GM19463 (cell line): ENCODE data around the gene PIP5K1C.
"Not testable (repeated sequence)": the region's sequence is repeated elsewhere in the genome, so short reads cannot be mapped to it uniquely, and the experiment has no call there.

ENCODE experiments used
- ATAC-seq: cut with Tn5 transposase; IDR thresholded peaks from one replicate; pipeline ENCODE4 v1.9.1; 2021; ENCODE audit warnings: mild to moderate bottlenecking, moderate library complexity; ENCODE audit not compliant: unreplicated experiment

The PIP5K1C gene

DNA sequence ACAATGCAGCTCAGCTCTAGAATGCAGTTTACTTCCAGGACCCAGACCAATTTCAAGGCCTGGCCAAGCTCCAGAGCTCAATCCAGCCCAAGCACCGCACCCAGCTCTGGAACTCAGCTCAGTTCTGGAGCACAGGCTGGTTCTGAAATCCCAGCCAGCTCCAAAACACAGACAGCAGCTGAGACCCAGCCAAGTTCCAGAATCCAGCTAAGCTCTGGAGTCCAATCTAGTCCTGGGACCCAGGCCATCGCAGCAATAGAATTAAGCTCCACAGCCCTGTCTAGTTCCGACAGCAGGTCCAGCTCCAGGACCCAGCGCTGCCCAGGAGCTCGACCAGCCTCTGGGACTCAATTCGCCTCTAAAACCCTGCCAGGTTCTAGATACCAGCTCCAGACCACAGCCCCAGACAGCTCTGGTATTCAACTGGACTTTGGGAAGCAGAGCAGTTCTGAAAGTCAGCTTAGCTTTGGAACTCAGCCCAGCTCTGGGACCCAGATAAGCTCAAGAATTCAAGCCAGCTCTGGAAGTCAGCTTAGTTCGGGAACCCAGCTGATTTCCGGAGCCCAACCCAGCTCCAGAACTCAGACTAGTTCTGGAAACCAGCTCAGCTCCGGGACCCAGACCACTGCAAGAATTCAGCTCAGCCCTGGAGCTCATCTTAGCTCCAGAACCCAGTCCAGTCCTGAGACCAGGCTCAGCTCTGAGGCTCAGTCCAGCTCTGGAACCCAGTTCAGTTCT lies 108.2 kb downstream of the PIP5K1C start:
- ATAC-seq = no peak

DNA sequence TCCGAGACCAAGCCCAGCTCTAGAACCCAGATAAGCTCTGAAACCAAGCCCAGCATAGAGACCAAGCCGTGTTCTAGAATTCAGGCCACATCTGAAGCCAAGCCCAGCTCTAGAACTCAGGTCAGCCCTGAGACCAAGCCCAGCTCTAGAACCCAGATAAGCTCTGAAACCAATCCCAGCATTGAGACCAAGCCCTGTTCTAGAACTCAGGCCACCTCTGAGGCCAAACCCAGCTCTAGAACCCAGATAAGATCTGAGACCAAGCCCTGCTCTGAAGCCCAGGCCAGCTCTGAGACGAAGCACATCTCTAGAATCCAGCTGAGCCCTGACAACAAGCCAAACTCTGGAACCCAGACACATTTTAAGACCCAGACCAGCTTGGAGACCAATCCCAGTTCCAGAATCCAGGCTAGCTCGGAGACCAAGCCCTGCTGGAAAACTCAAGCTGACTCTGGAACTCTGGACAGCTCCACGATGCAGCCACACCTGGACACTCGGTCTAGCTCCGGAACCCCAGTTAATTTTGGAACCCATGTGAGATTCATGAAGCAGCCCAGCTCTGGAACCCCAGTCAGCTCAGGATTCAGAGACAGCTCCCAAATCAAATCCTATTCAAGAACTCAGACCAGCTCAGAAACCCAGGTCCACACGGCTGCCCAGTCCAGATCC lies 109.1 kb downstream of the PIP5K1C start:
- ATAC-seq = no peak

DNA sequence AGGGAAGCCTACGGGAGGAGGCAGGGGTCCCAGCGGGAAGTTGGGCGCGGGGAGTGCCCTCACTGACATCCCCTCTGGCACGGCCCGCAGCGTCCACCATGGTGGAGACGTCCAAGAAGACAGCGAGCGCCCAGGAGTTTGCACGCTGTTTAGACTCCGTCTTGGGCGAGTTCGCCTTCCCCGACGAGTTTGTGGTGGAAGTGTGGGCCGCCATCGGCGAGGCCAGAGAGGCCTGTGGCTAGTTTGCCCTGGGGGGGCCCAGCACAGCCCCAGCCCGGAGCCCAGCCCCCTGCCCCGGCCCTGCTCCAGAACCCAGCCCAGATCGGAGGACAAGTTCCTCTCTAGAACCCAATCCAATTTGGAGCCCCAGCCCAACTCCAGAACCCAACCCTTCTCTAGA lies 110.3 kb downstream of the PIP5K1C start:
- no peak for ATAC-seq

DNA sequence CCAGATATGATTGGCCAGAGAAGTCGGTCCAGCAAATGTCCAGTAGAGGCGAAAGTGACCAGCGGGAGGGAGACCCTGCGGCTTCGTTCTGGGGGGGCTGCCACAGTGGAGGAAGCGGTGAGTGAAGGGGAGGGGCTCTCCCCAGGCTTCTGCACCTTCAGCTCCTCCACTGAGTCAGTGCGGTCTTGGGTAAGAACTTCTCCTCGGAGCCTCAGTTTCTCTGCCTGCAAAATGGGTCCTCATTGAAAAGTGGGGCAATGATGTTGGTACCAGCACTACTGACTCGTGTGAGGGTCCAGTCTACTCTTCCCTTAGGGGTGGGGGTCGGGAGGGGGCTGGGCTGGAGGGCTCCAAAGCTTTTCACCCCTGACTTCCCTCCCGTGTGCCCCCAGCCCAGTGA lies 110.8 kb downstream of the PIP5K1C start:
- ATAC-seq = no peak

DNA sequence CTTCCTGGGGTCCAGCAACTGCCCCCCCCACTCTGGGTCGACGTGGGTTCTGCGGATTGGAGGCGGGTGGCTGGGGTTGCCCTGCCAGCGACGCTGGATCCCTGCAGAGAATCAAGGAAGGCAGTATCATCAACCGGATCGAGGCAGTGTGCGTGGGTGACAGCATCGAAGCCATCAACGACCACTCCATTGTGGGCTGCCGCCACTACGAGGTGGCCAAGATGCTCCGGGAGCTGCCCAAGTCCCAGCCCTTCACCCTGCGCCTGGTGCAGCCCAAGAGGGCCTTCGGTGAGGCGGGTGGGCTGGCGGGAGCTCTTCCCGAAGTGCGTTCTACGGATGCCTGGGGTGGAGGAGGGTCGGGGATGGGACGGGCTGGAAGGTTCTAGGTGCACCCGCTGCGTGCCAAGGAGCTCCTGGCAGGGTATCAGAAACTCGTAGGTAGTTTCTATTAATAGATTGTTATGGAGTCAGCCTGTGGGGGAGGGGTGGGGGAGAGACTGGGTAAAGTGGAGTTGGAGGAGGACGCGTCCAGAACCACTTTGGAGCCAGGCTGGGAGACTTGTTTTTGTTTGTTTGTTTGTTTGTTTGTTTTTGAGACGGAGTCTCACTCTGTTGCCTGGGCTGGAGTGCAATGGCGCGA lies 113.4 kb downstream of the PIP5K1C start:
- no peak for ATAC-seq

DNA sequence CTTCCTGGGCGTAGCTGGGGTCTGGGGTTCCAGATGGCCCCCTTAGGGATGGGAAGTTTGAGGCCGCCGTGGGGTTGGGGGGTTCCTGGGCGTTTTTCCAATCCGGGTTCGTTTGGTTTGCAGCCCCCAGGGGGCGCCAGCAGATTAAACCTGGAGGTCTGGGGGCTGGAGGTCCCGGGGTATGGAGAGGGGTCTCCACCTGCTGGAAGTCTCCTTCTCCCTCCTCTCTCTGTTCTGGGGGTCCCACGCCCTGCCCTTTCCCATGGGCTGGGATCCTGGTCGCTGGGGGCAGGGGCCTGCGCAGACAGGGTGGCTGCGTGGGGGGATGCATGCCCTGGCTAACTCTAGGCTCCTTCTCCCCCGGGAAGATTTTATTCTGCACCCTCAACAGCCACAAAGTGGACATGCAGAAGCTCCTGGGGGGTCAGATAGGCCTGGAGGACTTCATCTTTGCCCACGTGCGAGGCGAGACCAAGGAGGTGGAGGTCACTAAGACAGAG lies 114.1 kb downstream of the PIP5K1C start:
- ATAC-seq = no peak

DNA sequence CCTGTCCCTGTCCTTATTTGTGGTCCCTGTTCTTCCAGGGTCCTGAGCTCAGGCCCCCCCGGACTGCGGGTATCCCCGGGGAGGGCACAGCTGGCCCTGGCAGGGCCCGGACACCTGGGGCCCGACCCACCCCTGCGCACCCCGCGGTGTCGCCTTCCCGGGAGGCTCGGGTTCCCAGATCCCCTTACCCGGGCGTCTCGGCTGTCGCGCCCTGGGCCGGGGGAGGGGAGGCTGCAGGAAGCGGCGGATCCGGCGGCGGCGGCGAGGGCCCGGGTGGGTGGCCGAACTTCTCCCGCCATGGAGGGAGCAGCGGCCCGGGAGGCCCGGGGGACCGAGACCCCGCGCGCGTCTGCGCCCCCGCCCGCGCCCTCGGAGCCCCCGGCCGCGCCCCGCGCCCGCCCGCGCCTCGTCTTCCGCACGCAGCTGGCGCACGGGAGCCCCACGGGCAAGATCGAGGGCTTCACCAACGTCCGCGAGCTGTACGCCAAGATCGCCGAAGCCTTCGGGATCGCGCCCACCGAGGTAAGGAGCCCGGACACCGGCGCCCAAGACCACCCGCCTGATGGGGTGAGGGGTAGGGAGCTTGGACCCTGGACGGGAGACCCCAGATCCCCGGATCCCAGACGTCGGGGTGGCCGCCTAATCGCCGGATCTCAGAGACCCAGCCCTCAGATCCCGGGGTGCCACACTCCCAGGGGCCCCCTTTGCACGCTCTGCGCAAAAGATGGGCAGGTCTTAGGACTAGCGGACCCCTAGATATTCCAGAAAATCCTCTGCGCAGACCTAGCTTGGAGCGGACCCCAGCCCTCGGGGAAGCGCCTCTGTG lies 114.8 kb downstream of the PIP5K1C start, which contains the start of gene GIPC3:
GIPC3 (plus strand) TSS at position 178 of the 826 bp plus-strand sequence; CDS start at position 298, 120 bp downstream.
- no peak for ATAC-seq

DNA sequence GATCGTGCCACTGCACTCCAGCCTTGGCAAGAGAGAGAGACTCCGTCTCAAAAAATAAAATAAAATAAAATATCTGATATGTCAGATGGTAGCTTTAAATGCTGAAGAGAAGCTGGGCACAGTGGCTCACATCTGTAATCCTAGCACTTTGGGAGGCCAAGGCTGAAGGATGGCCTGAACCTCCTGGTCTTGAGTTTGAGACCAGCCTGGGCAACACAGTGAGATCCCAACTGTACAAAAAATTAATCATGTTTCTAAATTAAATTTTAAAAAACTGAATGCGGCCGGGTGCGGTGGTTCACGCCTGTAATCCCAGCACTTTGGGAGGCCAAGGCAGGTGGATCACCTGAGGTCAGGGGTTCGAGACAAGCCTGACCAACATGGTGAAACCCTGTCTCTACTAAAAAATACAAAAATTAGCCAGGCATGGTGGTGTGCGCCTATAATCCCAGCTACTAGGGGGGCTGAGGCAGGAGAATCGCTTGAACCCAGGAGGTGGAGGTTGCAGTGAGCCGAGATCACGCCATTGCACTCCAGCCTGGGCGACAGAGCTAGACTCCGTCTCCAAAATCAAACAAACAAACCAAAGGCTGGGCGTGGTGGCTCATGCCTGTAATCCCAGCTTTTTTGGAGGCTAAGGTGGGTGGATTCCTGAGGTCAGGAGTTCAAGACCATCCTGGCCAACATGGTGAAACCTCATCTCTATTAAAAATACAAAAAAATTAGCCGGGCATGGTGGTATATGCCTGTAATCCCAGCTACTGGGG lies 116.0 kb downstream of the PIP5K1C start:
- ATAC-seq = not testable (repeated sequence)

DNA sequence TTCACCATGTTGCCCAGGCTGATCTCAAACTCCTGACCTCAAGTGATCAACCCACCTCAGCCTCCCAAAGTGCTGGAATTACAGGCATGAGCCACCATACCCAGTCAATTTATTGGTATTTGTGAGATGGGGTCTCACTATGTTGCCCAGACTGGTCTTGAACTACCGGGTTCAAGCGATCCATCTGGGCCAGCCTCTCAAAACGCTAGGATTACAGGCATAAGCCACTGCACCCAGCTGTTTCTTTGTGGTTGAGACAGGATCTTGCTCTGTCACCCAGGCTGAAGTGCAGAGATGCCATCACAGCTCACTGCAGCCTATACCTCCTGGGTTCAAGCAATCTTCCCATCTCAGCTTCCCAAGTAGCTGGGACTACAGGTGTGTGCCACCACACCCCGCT lies 118.5 kb downstream of the PIP5K1C start:
- not testable (repeated sequence) for ATAC-seq
